DLD1 (cell line): ENCODE results near the gene SH2B2.

Experiments
- in situ Hi-C: cut with HindIII; loops from 2 replicates; pipeline ENCODE4 v1.10.0; 2017; ENCODE audit warnings: low sequenced_read_pairs

SH2B2 gene

GRCh38 chr7:102264367-102264891 lies 22.2 kb upstream of the SH2B2 start:
- in situ Hi-C loops, result no loop called here

- in situ Hi-C loops, result no loop called here
Observed at GRCh38 chr7:102266541-102266940, 20.1 kb upstream of the SH2B2 start.

- in situ Hi-C loops, result no loop called here
Observed at GRCh38 chr7:102268635-102269034, 18.0 kb upstream of the SH2B2 start.

GRCh38 chr7:102270178-102270887 lies 16.3 kb upstream of the SH2B2 start:
- in situ Hi-C loops, result no loop called here

GRCh38 chr7:102271158-102271798 lies 15.4 kb upstream of the SH2B2 start:
- in situ Hi-C loops, result no loop called here

- in situ Hi-C loops, result no loop called here
Observed at GRCh38 chr7:102272075-102272916, 14.4 kb upstream of the SH2B2 start.

GRCh38 chr7:102272917-102273748 lies 13.5 kb upstream of the SH2B2 start:
- in situ Hi-C loops, result no loop called here

- in situ Hi-C loops, result no loop called here
Observed at GRCh38 chr7:102273749-102274712, 12.6 kb upstream of the SH2B2 start.

GRCh38 chr7:102275123-102275703 lies 11.5 kb upstream of the SH2B2 start:
- in situ Hi-C loops, result no loop called here

- in situ Hi-C loops, result no loop called here
Observed at GRCh38 chr7:102277901-102278300, 8.8 kb upstream of the SH2B2 start.

- in situ Hi-C loops, result loop anchor here (10.0 kb wide), 1 partner anchor 115 kb away; the partner anchor contains the start of gene PRKRIP1
Observed at GRCh38 chr7:102279537-102280400, 6.9 kb upstream of the SH2B2 start.

- in situ Hi-C loops, result loop anchor here (10.0 kb wide), 1 partner anchor 114 kb away; the partner anchor contains the start of gene PRKRIP1
Observed at GRCh38 chr7:102280521-102280920, 6.1 kb upstream of the SH2B2 start.

- in situ Hi-C loops, result loop anchor here (10.0 kb wide), 1 partner anchor 113 kb away; the partner anchor contains the start of gene PRKRIP1
Observed at GRCh38 chr7:102281785-102282184, 4.9 kb upstream of the SH2B2 start.

- in situ Hi-C loops, result loop anchor here (10.0 kb wide), 1 partner anchor 112 kb away; the partner anchor contains the start of gene PRKRIP1
Observed at GRCh38 chr7:102282465-102283362, 4.0 kb upstream of the SH2B2 start.

- in situ Hi-C loops, result loop anchor here (10.0 kb wide), 1 partner anchor 111 kb away; the partner anchor contains the start of gene PRKRIP1
Observed at GRCh38 chr7:102283477-102284189, 3.0 kb upstream of the SH2B2 start.

- in situ Hi-C loops, result loop anchor here (10.0 kb wide), 1 partner anchor 110 kb away; the partner anchor contains the start of gene PRKRIP1
Observed at GRCh38 chr7:102284399-102284798, 2.3 kb upstream of the SH2B2 start.
